Right ventricle myocardium superior (tissue), 1 donor: ENCODE results near the gene TVP23C. TPM values are rescaled to one million over a fixed set of nuclear protein-coding genes. Genes with fewer than 3 reads are reported as not detected.
"Not testable (repeated sequence)": the region's sequence is repeated elsewhere in the genome, so short reads cannot be mapped to it uniquely, and the experiment has no call there.

Experiments
- ATAC-seq: fragments of 200-7000 bp; cut with Tn5 transposase; one replicate; pipeline ENCODE4 v1.9.1; 2020; ENCODE audit warnings: mild to moderate bottlenecking; ENCODE audit not compliant: poor library complexity
- DNase-seq: peaks from one replicate; pipeline ENCODE4 v3.0.0-alpha.2; 2020
- intact Hi-C: fragments of 100-400 bp; cut with DNase I; formaldehyde crosslinking; loops from one replicate; pipeline ENCODE4 v1.11.2; 2022
- long read RNA-seq: library from polyadenylated mRNA; unstranded; transcript quantifications from one replicate; pipeline ENCODE4 v2.0.0, GENCODE V29; 2021
- total RNA-seq: library from RNA; stranded (reverse); fragmentation: NEBNext Ultra II Directional; extraction: Animal tissue kit (Norgen Biotek cat#: 25700); gene quantifications from one replicate; pipeline ENCODE4 v1.2.1, GENCODE V29; 2021
- donor health status: DM: no; HTN: yes; CAD: no; lungs with severe emphysema.

TVP23C gene
- total RNA-seq: 2.5 TPM
- long read RNA-seq: 0 reads

DNA sequence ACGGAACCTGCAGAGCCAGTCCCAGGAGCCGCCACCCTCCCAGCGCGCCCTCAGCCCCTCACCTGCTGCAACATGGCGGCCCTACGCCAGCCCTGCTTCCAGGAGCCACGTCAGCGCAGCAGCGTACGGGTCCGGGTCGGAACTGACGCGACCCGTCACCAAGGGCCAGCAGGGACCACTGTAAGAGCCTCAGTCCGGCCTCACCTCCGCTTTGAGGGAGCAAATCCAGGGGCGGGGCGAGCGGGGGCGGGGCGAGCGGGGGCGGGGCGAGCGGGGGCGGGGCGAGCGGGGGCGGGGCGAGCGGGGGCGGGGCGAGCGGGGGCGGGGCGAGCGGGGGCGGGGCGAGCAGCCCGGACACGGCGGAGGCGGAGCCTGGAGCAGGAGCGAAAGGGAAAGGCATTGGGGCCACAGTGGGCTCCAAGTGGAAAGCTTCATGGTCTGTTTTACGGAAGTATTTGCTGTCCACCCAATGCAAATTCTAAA lies at the start of gene TVP23C:
Gene TVP23C, minus strand, starts transcription at position 109 of the 483 bp plus-strand sequence. Its CDS starts 35 bp downstream, at position 74.
- peak; percentile 85 for DNase-seq
- intact Hi-C loops: not testable (repeated sequence)
- peak; percentile 83 for ATAC-seq

DNA sequence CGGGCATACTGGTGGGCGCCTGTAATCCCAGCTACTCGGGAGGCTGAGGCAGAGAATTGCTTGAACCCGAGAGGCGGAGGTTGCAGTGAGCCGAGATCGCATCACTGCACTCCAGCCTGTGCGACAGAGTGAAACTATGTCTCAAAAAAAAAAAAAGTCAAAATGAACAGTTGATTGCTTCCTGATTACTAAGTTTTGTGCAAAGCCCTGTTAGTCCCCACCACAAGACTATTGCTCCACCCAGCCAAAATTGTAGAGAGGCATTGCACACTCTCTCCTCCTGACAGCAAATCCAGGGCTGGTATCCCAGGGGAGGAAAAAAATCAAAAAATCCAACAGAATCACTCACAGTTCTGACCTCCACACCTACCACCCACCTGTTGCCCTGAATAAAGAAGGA lies 29.7 kb upstream of the TVP23C start:
- DNase-seq, ATAC-seq, intact Hi-C loops: not testable (repeated sequence)

DNA sequence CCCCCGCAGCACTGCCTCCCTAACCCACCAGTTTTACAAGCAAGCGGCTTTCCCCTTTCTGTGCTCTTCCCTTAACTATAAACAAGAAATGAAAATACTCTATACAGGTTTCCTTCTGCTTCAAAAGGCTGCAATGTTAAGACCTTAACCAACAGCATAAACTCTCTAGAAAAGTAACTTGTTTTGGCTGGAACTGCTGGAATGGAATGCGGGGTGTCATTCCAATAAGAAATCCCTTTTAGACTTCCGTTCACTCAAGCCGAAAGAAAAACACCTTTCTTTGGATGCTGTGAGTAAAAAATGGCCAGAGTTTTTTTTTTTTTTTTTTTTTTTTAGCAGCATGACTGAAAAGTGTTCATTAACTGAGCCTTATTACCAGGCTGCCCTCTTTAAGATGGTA lies 28.7 kb upstream of the TVP23C start:
- DNase-seq, ATAC-seq, intact Hi-C loops: not testable (repeated sequence)

DNA sequence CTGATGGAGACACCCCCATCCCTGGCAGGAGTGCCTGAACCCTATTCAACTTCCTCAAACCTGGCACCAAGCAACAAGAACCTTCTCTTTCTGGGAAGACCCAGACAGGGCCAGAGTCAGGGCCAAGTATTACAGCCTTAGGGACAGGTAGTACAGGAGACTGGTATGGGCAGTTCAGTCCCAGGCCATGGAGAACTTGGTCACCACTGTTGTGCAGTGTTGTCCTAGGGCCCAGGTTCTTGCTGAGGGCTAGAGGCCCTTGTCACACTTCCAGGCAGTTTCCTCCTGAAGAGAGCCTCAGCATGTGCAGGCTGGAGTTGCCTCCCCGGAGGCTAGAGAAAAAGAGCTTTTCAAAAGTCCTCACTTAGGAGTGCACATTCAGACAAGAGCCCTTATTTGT lies 27.6 kb upstream of the TVP23C start:
- DNase-seq, ATAC-seq, intact Hi-C loops: not testable (repeated sequence)

DNA sequence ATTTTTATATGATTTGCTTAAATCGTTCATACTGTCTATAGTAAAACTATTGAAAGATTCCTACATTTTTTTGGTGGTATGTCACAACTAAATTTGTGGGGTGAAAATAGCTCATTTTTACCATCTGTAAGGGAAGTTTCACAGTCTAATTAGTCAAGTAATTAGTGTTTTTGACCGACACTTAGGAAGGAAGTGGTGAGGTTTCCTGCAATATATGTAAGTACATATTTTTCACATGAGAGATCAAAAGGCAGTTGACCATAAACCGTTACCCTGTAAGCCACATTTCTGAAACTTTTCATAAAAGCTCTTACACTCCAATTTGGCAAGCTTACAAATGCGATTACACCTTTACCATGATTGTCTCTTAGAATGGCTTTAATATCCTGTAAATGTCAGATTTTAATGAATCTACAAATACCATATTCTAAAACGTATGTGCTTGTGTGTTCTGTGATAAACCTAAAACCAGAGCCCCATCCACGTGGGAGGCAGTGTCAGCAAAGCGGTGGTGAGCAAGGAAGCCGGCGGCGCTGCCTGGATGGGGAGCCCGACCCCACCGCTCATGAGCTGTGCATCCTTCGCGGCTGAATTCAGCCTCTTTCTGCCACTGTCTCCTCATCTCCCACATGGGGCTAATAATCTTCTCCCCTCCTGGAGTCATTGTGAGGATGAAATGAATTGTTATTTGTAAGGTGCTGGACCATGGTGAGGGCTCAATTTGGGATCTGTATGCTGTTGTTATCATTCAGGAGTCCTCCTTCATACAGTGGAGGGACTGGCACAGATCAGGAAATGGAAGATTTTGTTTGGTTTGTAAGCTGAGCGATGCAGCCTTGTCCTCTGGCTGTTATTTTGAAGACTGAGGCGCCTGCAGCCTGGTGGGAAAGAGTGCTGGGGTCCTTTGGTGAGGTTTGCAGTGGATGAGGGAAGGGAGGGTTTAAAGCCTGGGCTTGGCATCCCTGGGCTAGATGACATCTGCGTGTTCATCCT lies 26.6 kb upstream of the TVP23C start:
- DNase-seq, intact Hi-C loops, ATAC-seq: not testable (repeated sequence)

DNA sequence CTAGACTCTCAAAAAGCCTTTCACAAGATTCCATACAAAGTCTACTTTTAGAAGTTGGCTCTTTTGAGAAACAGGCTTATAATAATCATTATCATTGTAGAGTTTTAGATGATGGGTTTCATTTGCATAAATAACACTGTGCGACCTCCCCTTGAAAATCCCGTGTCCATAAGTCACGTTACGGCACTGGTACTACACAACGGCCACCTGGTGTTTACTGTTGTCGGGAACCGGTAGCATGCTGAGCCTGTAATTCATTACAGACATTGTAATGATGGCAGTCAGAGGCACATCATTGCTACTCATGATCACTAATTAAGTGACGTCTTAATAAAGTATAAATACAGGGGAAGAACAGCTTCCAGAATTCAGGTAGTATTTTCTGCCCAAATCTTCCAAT lies 24.7 kb upstream of the TVP23C start:
- DNase-seq, ATAC-seq, intact Hi-C loops: not testable (repeated sequence)

DNA sequence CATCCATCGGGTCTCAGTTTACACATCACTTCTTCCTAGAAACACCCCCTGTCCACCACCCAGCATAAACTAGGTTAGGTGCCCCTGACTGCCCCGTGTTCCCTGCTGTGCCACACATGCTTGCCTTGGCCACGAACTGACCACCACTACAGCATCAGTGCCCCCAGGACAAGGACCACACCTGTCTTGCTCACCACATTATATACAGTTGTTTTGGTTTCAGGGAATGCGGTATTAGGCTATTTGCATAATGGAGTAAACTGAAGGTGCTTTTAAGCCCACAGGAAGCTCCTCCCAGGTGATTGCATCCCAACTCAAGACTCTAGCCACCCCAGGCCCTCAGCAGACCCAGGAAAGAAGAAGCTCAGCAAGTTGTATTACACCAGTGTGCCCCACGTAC lies 20.0 kb upstream of the TVP23C start:
- intact Hi-C loops, ATAC-seq, DNase-seq: not testable (repeated sequence)

DNA sequence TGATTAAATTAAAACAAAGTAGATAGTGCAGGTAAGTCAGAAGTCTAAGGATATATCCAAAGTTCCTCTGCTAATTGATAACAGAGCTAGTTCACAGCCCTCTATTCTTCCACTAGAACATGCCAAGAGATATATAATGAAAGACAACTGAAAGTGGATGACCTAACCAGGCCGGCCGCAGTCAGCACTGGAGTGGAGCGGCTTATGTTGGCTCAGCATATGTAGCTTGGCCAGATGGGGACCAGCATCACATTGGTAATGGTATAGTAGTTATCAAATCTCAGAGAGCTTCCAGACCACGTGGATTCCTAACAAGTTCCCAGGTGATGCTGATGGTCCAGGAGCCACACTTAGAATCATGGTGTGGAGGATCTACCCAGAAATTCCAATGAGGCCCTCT lies 18.2 kb upstream of the TVP23C start:
- intact Hi-C loops, DNase-seq, ATAC-seq: not testable (repeated sequence)

DNA sequence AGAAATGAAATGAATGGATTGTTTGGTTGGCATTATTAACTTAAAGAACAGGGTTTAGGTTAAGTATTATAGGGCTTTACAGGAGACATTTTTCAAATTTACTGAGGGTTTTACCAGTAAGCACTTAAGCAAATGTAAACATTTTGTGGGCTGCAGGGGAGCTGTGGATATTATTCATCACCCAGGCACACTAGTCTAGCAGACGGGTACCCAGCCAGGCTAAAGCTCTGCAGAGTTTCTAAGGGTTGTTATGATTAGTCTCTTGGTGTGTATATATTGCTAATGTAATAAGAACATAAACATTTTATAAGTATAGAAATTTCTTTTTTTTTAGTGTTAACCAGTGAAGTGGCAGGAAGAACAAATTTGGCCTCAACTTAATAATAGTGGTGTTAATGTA lies 13.6 kb upstream of the TVP23C start:
- intact Hi-C loops, ATAC-seq, DNase-seq: not testable (repeated sequence)

DNA sequence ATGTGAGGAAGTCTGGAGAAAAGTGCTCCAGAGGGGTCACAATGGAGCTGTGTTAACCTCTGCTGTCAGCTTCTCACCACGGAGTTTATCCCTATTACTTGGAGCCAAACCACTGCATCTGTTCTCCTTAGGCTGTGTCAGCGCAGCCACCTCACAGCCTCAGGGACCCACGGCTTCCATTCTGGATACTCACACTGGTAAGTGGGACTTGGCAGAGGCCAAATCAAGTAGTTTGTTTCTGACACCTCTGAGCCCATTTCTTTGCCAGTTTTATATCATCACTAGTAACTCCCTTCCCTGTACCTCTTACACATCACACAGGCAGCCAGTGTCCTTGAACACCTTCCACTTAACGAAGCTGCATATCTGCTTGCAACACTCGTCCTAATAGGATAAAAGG lies 11.4 kb upstream of the TVP23C start:
- peak; percentile 89 for ATAC-seq
- not testable (repeated sequence) for DNase-seq

DNA sequence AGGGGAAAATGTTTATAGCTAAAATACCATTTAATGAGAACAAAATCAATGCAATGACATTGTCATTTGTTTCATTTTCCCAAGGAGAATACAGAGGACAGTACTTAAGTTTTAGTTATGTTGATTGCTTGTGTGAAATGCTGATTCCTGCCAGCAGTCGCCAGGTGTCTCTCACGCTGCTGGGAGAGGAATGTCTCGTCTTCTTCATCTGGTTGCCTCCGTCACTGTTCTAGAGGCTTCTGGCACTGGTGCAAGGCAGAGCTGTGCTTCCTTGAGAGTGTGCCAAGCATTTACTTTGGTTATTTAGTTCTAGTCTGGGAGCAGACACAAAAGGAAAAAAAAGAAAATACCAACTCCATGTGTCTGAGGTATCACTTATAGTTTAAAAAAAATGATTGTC lies 10.6 kb upstream of the TVP23C start:
- DNase-seq, intact Hi-C loops, ATAC-seq: not testable (repeated sequence)

More for the DNA sequence above, 11.4 kb upstream of the TVP23C start:
- intact Hi-C loops: not testable (repeated sequence)

DNA sequence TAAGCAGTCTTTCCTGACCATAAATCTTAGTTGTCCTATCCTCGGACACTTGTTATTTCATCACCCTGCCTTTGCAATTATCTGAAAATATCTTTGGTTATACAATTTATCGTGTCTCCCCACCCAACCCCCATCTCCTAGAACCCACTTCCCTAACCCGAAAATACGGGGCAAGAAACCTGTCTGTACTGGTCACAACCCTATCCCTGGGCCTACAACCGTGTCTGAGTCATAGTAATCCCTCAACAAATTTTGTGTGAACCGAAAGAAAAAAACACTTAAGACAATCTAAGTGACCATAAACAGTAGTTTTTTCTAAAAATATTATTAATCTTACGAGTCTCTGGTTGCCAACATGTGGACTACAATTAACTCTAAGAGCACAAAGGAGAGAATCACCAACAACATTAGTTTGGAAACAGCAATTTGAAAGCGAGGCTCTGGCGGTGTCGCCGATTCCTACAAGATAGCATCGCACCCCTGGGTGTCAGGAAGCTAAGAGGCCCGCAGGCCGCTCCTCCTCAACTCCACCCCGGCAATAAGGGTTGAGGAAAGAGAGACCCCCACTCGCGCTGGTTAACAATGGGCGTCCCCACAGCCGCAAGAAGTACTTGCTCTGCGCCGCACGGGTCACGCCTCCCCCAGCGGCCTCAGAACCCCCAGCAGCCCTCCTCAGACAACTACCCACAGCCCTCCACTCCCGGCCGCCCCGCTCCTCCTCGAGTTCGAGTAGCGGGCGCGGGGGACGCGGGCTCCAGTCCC lies 489 bp downstream of the TVP23C start:
- intact Hi-C loops, DNase-seq: not testable (repeated sequence)
- peak; percentile 71 for ATAC-seq

DNA sequence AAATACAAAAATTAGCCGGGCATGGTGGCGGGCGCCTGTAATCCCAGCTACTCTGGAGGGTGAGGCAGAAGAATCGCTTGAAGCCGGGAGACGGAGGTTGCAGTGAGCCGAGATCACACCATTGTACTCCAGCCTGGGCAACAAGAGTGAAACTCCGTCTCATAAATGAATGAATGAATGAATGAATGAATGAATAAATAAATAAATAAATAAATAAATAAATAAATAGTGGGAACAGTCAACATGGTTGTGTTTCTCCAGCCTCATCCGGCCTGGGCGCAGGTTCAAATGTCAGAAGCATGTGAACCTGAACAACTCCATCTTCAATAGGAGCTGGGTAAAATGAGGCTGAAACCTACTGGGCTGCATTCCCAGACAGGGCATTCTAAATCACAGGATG lies 1.8 kb downstream of the TVP23C start:
- ATAC-seq, DNase-seq, intact Hi-C loops: not testable (repeated sequence)

DNA sequence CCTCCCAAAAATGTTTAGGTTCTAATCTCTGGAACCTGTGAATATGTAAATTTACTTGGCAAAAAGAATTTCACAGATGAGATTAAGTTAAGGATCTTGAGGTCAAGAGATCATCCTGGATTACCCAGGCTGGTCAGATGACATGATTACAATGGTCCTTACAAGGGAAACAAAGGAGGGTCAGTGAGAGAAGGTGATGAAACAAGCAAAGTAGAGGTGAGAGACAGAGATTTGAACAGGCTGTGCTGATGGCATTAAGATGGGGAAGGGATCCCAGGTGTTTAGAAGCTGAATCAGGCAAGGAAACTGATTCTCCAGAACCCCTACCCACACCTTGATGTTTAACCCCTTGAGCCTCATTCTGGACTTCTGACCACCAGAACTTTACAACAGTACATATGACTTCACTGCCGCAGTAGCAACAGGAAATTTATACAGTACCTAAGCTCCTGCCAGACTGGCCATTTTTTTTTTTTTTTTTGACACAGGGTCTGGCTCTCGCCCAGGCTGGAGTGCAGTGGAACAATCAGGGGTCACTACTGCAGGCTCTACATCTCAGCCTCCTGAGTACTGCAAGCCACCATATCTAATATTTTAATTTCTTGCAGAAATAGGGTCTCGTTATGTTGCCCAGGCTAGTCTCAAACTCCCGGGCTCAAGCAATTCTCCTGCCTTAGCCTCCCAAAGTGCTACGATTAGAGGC lies 4.7 kb downstream of the TVP23C start:
- intact Hi-C loops, DNase-seq, ATAC-seq: not testable (repeated sequence)

DNA sequence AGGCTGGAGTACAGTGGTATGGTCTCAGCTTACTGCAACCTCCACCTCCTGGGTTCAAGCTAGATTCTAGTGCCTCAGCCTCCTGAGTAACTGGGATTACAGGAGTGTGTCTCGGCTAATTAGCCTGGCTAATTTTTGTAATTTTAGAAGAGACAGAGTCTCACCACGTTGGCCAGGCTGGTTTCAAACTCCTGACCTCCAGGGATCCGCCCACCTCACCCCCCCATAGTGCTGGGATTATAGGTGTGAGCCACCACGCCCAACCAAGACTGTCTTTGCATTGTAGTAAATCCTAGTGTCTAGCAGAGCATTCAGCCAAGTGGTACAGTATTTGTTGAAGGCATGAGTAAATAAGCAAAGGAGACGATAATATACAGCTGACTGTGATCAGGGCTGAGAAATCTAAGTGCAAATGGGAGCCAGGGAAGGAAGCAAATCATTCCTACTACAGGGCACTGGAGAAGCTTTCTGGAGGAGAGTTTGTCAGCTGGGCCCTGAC lies 5.9 kb downstream of the TVP23C start:
- ATAC-seq, DNase-seq, intact Hi-C loops: not testable (repeated sequence)

DNA sequence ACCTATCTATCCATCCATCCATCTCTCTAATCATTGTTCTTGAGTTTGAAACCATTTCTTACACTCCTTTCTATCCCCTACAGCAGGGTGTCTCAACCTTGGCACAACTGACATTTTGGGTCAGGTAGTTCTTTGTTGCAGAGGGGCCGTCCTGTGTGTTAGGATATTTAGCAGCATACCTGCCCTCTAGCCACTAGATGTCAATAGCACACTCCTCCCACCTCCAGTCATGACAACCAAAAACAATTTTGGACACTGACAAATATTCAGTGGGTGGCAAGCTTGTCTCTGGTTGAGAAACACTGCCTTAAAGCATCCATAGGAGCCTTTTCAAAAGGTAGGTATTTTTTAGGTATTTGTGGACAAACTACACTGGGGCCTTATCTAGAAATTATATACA lies 10.4 kb downstream of the TVP23C start:
- intact Hi-C loops, DNase-seq, ATAC-seq: not testable (repeated sequence)

DNA sequence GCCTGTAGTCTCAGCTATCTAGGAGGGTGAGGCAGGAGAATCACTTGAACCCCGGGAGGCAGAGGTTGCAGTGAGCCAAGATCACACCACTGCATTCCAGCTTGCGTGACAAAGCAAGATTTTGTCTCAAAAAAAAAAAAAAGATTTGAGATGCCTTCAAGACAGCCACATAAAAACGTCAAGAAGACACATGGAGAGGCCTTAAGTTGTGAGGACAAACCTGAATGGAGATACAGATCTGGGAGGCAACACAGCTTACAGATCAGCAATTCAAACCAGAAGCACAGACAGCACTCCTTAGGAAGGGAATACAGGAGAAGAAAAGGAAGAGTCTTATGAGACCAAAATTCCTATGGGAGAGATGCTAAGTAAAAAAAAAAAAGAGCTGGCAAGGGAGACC lies 13.7 kb downstream of the TVP23C start:
- intact Hi-C loops, ATAC-seq, DNase-seq: not testable (repeated sequence)

DNA sequence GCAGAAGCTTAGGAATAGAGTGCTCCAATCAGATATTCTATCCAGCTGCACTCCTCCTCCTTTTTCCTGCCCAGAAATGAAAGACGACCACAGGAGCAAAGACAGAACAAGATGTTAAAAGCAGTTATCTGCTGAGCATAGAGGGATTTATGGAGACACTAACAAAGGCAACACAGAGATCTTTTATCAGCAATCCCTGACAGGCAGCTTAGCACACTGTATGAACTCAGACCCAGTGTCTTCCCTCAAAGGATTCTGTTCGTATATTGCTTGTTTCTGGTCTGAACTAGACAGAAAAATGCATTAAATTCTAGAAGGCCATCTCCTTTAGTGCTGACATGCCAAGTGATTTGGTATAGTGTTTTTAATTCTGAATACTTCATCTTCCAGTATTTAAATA lies 16.7 kb downstream of the TVP23C start:
- intact Hi-C loops, ATAC-seq: not testable (repeated sequence)

More for the DNA sequence above, 16.7 kb downstream of the TVP23C start:
- DNase-seq: not testable (repeated sequence)
